ENCODE measurements around the gene ZCCHC17. TPM values are rescaled to one million over a fixed set of nuclear protein-coding genes. Genes with fewer than 3 reads are reported as not detected.

ZCCHC17 gene
- polyA plus RNA-seq, 1 experiment: 72.9 TPM

DNA sequence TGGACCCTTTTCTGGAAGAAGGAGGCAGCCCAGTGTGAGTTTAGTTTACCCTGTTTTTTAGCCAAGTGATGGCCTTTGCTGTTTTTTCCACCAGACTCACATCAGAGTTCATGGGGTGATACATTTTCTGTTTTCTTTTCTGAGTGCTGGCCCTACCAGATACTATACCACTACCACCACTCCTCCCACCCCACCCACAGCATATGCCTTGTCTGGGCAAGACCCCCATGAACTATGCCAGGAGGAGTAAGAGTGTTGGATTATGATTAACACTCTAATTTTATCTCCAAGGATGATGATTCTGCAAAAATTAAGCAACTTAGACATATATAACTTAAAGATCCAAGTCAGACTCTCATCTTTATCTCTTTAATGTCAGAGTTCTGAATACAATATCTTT lies 50.0 kb downstream of the ZCCHC17 start:
- TF ChIP-seq, protein P1, sequence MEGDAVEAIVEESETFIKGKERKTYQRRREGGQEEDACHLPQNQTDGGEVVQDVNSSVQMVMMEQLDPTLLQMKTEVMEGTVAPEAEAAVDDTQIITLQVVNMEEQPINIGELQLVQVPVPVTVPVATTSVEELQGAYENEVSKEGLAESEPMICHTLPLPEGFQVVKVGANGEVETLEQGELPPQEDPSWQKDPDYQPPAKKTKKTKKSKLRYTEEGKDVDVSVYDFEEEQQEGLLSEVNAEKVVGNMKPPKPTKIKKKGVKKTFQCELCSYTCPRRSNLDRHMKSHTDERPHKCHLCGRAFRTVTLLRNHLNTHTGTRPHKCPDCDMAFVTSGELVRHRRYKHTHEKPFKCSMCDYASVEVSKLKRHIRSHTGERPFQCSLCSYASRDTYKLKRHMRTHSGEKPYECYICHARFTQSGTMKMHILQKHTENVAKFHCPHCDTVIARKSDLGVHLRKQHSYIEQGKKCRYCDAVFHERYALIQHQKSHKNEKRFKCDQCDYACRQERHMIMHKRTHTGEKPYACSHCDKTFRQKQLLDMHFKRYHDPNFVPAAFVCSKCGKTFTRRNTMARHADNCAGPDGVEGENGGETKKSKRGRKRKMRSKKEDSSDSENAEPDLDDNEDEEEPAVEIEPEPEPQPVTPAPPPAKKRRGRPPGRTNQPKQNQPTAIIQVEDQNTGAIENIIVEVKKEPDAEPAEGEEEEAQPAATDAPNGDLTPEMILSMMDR (IDR thresholded peaks at IDR 0.05; ENCODE audit: low read depth, low read length): no peak
- CTCF ChIA-PET: interaction anchor here (0.6 to 3.0 kb wide), 3 partner anchors 23 to 162 kb away, joined by 3 to 10 read pairs (median 3); no protein-coding TSS in a partner anchor
- no peak for DNase-seq (ENCODE audit: low read depth, low spot score)
- Histone ChIP-seq H3K9me3 (ENCODE audit: control insufficient read depth, insufficient read depth, low read length) (no peaks in the 10 kb centered on the region), H3K27me3 (ENCODE audit: control insufficient read depth, insufficient read depth, low read length) (no peaks in the 10 kb centered on the region), H3K4me3 (ENCODE audit: low read depth, low read length) (no peak overlapping the region), H3K27ac (ENCODE audit: low read depth, low read length) (no peak overlapping the region)
- POLR2A ChIA-PET: no interaction called here

DNA sequence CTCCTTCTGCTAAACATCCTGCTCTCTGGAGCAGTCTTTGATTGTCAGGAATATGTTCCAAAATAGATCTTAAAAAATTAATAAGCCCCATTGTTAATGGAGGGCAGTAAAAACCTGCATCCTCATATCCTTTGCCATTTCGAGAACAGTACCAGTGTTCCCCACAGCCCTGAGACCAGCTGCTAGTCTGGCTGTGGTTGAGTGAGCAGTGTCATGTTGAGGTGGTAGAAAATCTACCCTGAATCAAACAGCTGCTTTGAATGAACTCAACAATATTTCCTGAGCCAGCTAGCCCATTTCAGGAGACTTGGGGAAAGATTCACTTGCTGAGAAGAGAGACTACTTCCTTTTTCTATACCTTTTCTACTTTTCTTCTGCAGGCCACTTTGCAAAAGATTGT lies 51.6 kb downstream of the ZCCHC17 start:
- Histone ChIP-seq H3K27me3 (ENCODE audit: control insufficient read depth, insufficient read depth, low read length) (no peaks in the 10 kb centered on the region), H3K27ac (ENCODE audit: low read depth, low read length) (no peak overlapping the region), H3K9me3 (ENCODE audit: control insufficient read depth, insufficient read depth, low read length) (no peaks in the 10 kb centered on the region), H3K4me3 (ENCODE audit: low read depth, low read length) (no peak overlapping the region)
- TF ChIP-seq, protein P1 (IDR thresholded peaks at IDR 0.05; ENCODE audit: low read depth, low read length): no peak
- ChIA-PET POLR2A (interaction anchor here (0.6 kb wide), 1 partner anchor 43 kb away, joined by 4 read pairs; no protein-coding TSS in a partner anchor), CTCF (interaction anchor here (3.0 kb wide), 1 partner anchor 164 kb away, joined by 10 read pairs; no protein-coding TSS in a partner anchor)
- no peak for DNase-seq (ENCODE audit: low read depth, low spot score)

DNA sequence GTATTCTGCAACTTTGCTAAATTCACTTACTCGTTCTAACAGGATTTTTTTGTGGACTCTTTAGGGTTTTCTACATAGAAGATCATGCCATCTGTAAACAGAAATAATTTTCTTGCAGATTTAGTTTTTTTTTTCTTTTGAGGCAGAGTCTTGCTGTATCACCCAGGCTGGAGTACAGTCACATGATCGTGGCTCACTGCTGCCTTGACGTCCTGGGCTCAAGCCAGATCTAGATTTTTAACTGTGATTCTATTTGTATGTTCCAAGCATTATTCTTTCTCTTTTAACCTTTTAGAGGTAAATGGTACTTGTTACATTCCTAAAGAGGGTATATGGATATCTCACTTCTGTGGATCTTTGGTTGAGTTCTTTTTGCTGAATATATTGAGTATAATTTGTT lies 57.5 kb downstream of the ZCCHC17 start:
- TF ChIP-seq, protein P1 (IDR thresholded peaks at IDR 0.05; ENCODE audit: low read depth, low read length): no peak
- CTCF ChIA-PET: no interaction called here
- no peaks in the 10 kb centered on the region for H3K9me3 ChIP-seq (ENCODE audit: control insufficient read depth, insufficient read depth, low read length)
- H3K4me3 ChIP-seq (ENCODE audit: low read depth, low read length): no peak overlapping the region
- no peak overlapping the region for H3K27ac ChIP-seq (ENCODE audit: low read depth, low read length)
- no peak for DNase-seq (ENCODE audit: low read depth, low spot score)
- no peaks in the 10 kb centered on the region for H3K27me3 ChIP-seq (ENCODE audit: control insufficient read depth, insufficient read depth, low read length)
- POLR2A ChIA-PET: no interaction called here

DNA sequence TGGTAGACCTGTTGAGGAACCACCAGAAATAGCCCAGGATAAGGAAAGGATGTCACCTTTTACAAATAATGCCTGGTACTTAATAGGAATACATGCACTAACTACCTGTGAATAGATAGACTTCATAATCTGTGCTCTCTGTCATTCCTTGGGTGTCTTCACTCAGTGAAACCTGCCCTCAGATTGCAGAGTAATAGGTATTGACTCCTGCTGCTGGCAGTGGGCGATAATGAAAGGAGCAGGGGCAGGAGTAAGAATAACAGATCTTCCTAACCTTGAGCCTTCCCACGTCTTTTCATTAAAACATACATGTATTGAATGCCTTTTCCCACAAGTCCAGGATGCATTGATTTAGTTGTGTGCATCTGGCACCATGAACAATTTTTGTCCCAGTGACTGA lies 59.6 kb downstream of the ZCCHC17 start:
- TF ChIP-seq, protein P1 (IDR thresholded peaks at IDR 0.05; ENCODE audit: low read depth, low read length): no peak
- Histone ChIP-seq H3K9me3 (ENCODE audit: control insufficient read depth, insufficient read depth, low read length) (no peaks in the 10 kb centered on the region), H3K27ac (ENCODE audit: low read depth, low read length) (no peak overlapping the region), H3K27me3 (ENCODE audit: control insufficient read depth, insufficient read depth, low read length) (no peaks in the 10 kb centered on the region), H3K4me3 (ENCODE audit: low read depth, low read length) (no peak overlapping the region)
- DNase-seq (ENCODE audit: low read depth, low spot score): no peak
- ChIA-PET POLR2A (no interaction called here), CTCF (no interaction called here)

DNA sequence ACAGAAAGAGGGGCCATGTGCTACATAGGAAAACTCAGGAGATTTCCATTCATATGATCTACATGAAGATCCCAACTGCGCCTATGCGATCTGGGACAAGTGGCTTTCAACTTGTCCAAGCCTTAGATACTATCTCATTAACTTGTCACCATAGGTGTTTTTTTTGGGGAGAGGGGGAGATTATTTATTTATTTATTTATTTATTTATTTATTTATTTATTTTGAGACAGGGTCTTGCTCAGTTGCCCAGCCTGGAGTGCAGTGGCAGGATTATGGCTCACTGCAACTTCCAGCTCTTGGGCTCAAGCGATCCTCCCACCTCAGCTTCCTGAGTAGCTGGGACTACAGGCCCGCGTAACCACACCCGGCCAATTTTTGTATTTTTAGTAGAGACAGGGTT lies 64.8 kb downstream of the ZCCHC17 start:
- CTCF ChIA-PET: interaction anchor here (1.2 to 2.3 kb wide), 2 partner anchors 8 to 187 kb away, joined by 3 to 6 read pairs; no protein-coding TSS in a partner anchor
- POLR2A ChIA-PET: no interaction called here

More for the DNA sequence above, 64.8 kb downstream of the ZCCHC17 start:
- H3K27me3 ChIP-seq (ENCODE audit: control insufficient read depth, insufficient read depth, low read length): no peaks in the 10 kb centered on the region
- DNase-seq (ENCODE audit: low read depth, low spot score): no peak
- TF ChIP-seq, protein P1 (IDR thresholded peaks at IDR 0.05; ENCODE audit: low read depth, low read length): no peak
- H3K4me3 ChIP-seq (ENCODE audit: low read depth, low read length): no peak overlapping the region
- H3K27ac ChIP-seq (ENCODE audit: low read depth, low read length): no peak overlapping the region
- H3K9me3 ChIP-seq (ENCODE audit: control insufficient read depth, insufficient read depth, low read length): no peaks in the 10 kb centered on the region
